ENCODE results near the gene ABTB2.

GRCh38 chr11:34339149-34340064 is 18.4 kb downstream of the ABTB2 start:
- TF ChIP-seq HDAC2 (IDR thresholded peaks at IDR 0.05; ENCODE audit: borderline replicate concordance in 1 of 2, low read depth in 2 of 2, low read length in 2 of 2) (no peak), NRF1 (IDR thresholded peaks at IDR 0.05; ENCODE audit: low read depth, low read length) (no peak), RFX5 (IDR thresholded peaks at IDR 0.05; ENCODE audit: borderline replicate concordance, low read depth, low read length) (no peak), KDM1A (IDR thresholded peaks at IDR 0.05; ENCODE audit: borderline replicate concordance, low read length) (no peak)
